HG02938 (cell line): ENCODE data around the gene GJA8.
A peak's percentile ranks its signal among the peaks of the same experiment; 100 is the strongest.
"Not testable (repeated sequence)": the region's sequence is repeated elsewhere in the genome, so short reads cannot be mapped to it uniquely, and the experiment has no call there.

Experiments used
- ATAC-seq: cut with Tn5 transposase; IDR thresholded peaks from one replicate; pipeline ENCODE4 v1.9.1; 2021; ENCODE audit warnings: mild to moderate bottlenecking, moderate library complexity; ENCODE audit not compliant: unreplicated experiment

GJA8 gene

GRCh38 chr1:147927215-147927614 lies 24.6 kb downstream of the GJA8 start:
- ATAC-seq, result not testable (repeated sequence)

- ATAC-seq, result not testable (repeated sequence)
These were observed 25.1 kb downstream of the GJA8 start for GRCh38 chr1:147927689-147928088.

- ATAC-seq, result peak; percentile 91
These were observed 25.9 kb downstream of the GJA8 start, which contains the start of gene GPR89B for GRCh38 chr1:147928236-147929132. Gene GPR89B (plus strand): TSS chr1:147928420. CDS start chr1:147928537, 117 bp downstream.

- not testable (repeated sequence) for ATAC-seq
These were observed 28.5 kb downstream of the GJA8 start for GRCh38 chr1:147931137-147931536.

GRCh38 chr1:147935296-147935695 lies 32.7 kb downstream of the GJA8 start:
- not testable (repeated sequence) for ATAC-seq

GRCh38 chr1:147940456-147940855 lies 37.9 kb downstream of the GJA8 start:
- not testable (repeated sequence) for ATAC-seq

GRCh38 chr1:147942563-147942962 lies 40.0 kb downstream of the GJA8 start:
- ATAC-seq, result not testable (repeated sequence)

- ATAC-seq, result not testable (repeated sequence)
These were observed 46.9 kb downstream of the GJA8 start for GRCh38 chr1:147949517-147949916.
